SK-N-MC (cell line): ENCODE results near the gene ACE.

ENCODE experiments used
- EZH2 ChIP-seq: fragments of 200-600 bp; sonication (generic); IDR thresholded peaks from one replicate; pipeline ENCODE4 v1.6.1; 2017; ENCODE audit warnings: antibody characterized with exemption
- FOXP2 ChIP-seq: optimal IDR thresholded peaks from 2 replicates; pipeline ENCODE3; 2011; ENCODE audit warnings: mild to moderate bottlenecking, moderate library complexity; ENCODE audit not compliant: insufficient read depth; ENCODE audit errors: extremely low read length, control extremely low read depth
- POLR2AphosphoS5 ChIP-seq: IDR thresholded peaks from 2 replicates; pipeline ENCODE4 v1.6.1; 2012; ENCODE audit warnings: mild to moderate bottlenecking, low read depth, low read length, borderline replicate concordance

- TF ChIP-seq EZH2 = no peak
- no peak for TF ChIP-seq POLR2AphosphoS5
- no peak for TF ChIP-seq FOXP2
These were observed 40.2 kb upstream of the ACE start for GRCh38 chr17:63436523-63437110.
